ENCODE results near the gene PDE7B. TPM values are rescaled to one million over a fixed set of nuclear protein-coding genes. Genes with fewer than 3 reads are reported as not detected.

The PDE7B gene
- total RNA-seq, 3 donors from 2014 or later (not counting 1 experiment from before 2014, with no cell fraction given) = 0.14 to 0.18 TPM; not detected in 1

DNA sequence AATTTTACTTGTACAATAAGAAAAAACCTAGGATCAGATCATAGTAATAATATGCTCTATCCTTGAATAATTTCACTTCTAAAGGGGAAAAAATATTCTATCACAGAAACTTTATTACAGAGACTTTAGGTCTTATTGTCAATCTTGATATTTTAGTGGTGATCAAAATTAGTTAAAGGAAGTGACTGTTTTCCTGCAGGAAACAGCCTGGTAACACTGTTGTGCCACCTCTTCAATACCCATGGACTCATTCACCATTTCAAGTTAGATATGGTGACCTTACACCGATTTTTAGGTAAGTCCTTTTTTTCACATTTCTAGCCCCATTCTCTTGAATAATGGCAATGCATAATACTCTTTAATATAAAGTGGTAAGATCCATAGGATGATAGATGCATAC lies 299.5 kb downstream of the PDE7B start:
- no peak for DNase-seq
- no peaks in the 10 kb centered on the region for H3K36me3 Mint-ChIP-seq
- no peaks in the 10 kb centered on the region for H3K36me3 ChIP-seq (ENCODE audit: control insufficient read depth, insufficient read depth, low read length)
- no peak overlapping the region for H3K27ac Mint-ChIP-seq
- H3K4me3 Mint-ChIP-seq = no peak overlapping the region
- no peaks in the 10 kb centered on the region for H3K4me1 Mint-ChIP-seq
- H3K27ac ChIP-seq (ENCODE audit: low read length) = no peak overlapping the region
- no peak for ATAC-seq
- TF ChIP-seq, protein P1, sequence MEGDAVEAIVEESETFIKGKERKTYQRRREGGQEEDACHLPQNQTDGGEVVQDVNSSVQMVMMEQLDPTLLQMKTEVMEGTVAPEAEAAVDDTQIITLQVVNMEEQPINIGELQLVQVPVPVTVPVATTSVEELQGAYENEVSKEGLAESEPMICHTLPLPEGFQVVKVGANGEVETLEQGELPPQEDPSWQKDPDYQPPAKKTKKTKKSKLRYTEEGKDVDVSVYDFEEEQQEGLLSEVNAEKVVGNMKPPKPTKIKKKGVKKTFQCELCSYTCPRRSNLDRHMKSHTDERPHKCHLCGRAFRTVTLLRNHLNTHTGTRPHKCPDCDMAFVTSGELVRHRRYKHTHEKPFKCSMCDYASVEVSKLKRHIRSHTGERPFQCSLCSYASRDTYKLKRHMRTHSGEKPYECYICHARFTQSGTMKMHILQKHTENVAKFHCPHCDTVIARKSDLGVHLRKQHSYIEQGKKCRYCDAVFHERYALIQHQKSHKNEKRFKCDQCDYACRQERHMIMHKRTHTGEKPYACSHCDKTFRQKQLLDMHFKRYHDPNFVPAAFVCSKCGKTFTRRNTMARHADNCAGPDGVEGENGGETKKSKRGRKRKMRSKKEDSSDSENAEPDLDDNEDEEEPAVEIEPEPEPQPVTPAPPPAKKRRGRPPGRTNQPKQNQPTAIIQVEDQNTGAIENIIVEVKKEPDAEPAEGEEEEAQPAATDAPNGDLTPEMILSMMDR (IDR thresholded peaks at IDR 0.05) = no peak
- H3K4me3 ChIP-seq (ENCODE audit: low read length) = no peak overlapping the region
- intact Hi-C loops (cut with micrococcal nuclease) = no loop called here
- H3K27me3 Mint-ChIP-seq (ENCODE audit: low read depth in 2 of 2) = peaks cover 1 to 3% of the 10 kb centered on the region in 2 donors
- H3K4me1 ChIP-seq (ENCODE audit: control insufficient read depth, insufficient read depth, low read length) = no peaks in the 10 kb centered on the region
- no peaks in the 10 kb centered on the region for H3K9me3 ChIP-seq (ENCODE audit: control insufficient read depth, insufficient read depth, low read length)
- no peaks in the 10 kb centered on the region for H3K9me3 Mint-ChIP-seq
- no CpG with 5 or more reads among the region's 1 CpG for WGBS (ENCODE audit: insufficient coverage)
- H3K27me3 ChIP-seq (ENCODE audit: control insufficient read depth, insufficient read depth, low read length) = no peaks in the 10 kb centered on the region

DNA sequence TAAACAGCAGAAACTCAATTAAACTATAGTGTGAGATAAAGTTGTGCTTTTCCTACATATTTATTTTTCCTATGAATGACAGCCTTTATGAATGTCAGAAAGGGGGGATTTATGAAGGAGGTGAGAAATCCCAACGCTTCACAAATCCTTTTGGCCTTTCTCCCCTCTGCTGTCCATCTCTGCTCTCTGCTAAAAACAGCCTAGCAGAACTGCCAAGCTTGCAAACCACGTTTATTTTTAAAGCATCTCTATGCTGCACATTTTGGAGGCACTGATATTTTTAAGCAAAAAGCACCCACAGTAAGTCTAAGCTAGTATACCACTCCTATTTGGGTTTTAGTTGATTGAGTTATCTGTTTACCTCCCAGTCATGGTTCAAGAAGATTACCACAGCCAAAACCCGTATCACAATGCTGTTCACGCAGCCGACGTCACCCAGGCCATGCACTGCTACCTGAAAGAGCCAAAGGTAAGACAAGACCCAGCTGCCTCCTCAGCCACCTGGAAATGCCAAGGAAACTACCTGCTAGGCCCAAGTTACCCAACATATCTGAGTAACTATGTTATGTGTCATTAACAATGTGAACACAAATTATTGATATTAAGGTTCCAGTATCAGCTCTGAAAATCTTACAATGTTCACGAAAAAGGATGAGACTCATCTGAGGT lies 302.3 kb downstream of the PDE7B start:
- no peak overlapping the region for H3K4me3 Mint-ChIP-seq
- H3K27ac Mint-ChIP-seq = no peak overlapping the region
- TF ChIP-seq, protein P1 (IDR thresholded peaks at IDR 0.05) = no peak
- no peaks in the 10 kb centered on the region for H3K27me3 ChIP-seq (ENCODE audit: control insufficient read depth, insufficient read depth, low read length)
- no peaks in the 10 kb centered on the region for H3K36me3 Mint-ChIP-seq
- H3K27me3 Mint-ChIP-seq (ENCODE audit: low read depth in 2 of 2) = no peaks in the 10 kb centered on the region
- H3K36me3 ChIP-seq (ENCODE audit: control insufficient read depth, insufficient read depth, low read length) = no peaks in the 10 kb centered on the region
- no peaks in the 10 kb centered on the region for H3K4me1 Mint-ChIP-seq
- ATAC-seq (no peak), DNase-seq (no peak)
- 87% methylated on average over 6 of the region's 7 CpGs for WGBS (ENCODE audit: insufficient coverage)
- no peaks in the 10 kb centered on the region for H3K4me1 ChIP-seq (ENCODE audit: control insufficient read depth, insufficient read depth, low read length)
- no peaks in the 10 kb centered on the region for H3K9me3 ChIP-seq (ENCODE audit: control insufficient read depth, insufficient read depth, low read length)
- H3K9me3 Mint-ChIP-seq = no peaks in the 10 kb centered on the region
- intact Hi-C loops (cut with micrococcal nuclease) = no loop called here
- H3K4me3 ChIP-seq (ENCODE audit: low read length) = no peak overlapping the region
- H3K27ac ChIP-seq (ENCODE audit: low read length) = no peak overlapping the region

DNA sequence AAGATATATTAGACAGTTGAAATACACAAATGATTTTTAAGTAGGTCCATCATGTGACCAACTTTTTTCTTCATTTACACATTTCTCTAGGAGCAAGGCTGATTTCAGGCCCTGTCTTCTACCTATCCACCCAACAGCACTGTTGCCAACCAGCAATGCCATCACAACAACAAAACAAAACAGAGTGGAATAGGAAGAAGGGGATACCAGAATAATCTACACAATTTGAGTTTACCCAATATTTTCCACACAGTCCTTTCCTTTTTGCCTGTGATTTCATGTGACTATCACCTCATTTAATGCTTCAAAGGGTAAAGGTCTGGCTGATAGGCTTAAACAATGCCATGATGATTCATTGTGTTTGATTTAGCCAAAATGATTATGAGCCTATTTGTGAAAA lies 303.7 kb downstream of the PDE7B start:
- Mint-ChIP-seq H3K27ac (no peak overlapping the region), H3K4me3 (no peak overlapping the region), H3K9me3 (no peaks in the 10 kb centered on the region), H3K27me3 (ENCODE audit: low read depth in 2 of 2) (peaks cover under 1 to 3% of the 10 kb centered on the region in 2 donors), H3K4me1 (no peaks in the 10 kb centered on the region), H3K36me3 (no peaks in the 10 kb centered on the region)
- intact Hi-C loops (cut with micrococcal nuclease) = no loop called here
- TF ChIP-seq, protein P1 (IDR thresholded peaks at IDR 0.05) = no peak
- no peaks in the 10 kb centered on the region for H3K27me3 ChIP-seq (ENCODE audit: control insufficient read depth, insufficient read depth, low read length)
- no peak overlapping the region for H3K27ac ChIP-seq (ENCODE audit: low read length)
- ATAC-seq = no peak
- DNase-seq = no peak
- no peak overlapping the region for H3K4me3 ChIP-seq (ENCODE audit: low read length)
- H3K9me3 ChIP-seq (ENCODE audit: control insufficient read depth, insufficient read depth, low read length) = no peaks in the 10 kb centered on the region
- H3K36me3 ChIP-seq (ENCODE audit: control insufficient read depth, insufficient read depth, low read length) = no peaks in the 10 kb centered on the region
- no peaks in the 10 kb centered on the region for H3K4me1 ChIP-seq (ENCODE audit: control insufficient read depth, insufficient read depth, low read length)

DNA sequence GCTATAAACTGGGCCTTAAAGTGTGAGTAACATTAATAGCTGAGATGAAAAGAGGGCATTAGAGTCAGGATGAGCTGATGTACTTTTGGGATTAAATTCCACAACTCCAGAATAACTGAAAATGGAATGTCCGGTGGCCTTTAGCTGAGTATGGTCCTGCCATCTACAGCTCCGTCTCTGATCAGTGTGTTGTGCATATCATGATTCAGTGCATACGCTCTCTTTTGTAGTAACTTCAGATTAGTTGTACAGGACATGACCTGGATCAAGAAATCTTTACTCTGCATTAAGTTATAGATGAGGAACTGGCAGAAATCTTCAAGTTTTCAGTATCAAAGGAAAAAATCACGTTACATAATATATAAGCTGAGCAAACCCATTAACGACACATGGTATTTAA lies 306.2 kb downstream of the PDE7B start:
- H3K36me3 Mint-ChIP-seq = no peaks in the 10 kb centered on the region
- no peak overlapping the region for H3K27ac ChIP-seq (ENCODE audit: low read length)
- WGBS (ENCODE audit: insufficient coverage) = 89% methylated on average over 5 of the region's 5 CpGs
- no peaks in the 10 kb centered on the region for H3K4me1 ChIP-seq (ENCODE audit: control insufficient read depth, insufficient read depth, low read length)
- no peaks in the 10 kb centered on the region for H3K9me3 ChIP-seq (ENCODE audit: control insufficient read depth, insufficient read depth, low read length)
- no peak for ATAC-seq
- no peak for DNase-seq
- H3K27ac Mint-ChIP-seq = no peak overlapping the region
- intact Hi-C loops (cut with micrococcal nuclease) = no loop called here
- no peaks in the 10 kb centered on the region for H3K4me1 Mint-ChIP-seq
- H3K9me3 Mint-ChIP-seq = no peaks in the 10 kb centered on the region
- H3K27me3 Mint-ChIP-seq (ENCODE audit: low read depth in 2 of 2) = peaks cover 3 to 13% of the 10 kb centered on the region in 2 donors
- TF ChIP-seq, protein P1 (IDR thresholded peaks at IDR 0.05) = no peak
- no peak overlapping the region for H3K4me3 Mint-ChIP-seq
- H3K36me3 ChIP-seq (ENCODE audit: control insufficient read depth, insufficient read depth, low read length) = no peaks in the 10 kb centered on the region
- no peak overlapping the region for H3K4me3 ChIP-seq (ENCODE audit: low read length)
- no peaks in the 10 kb centered on the region for H3K27me3 ChIP-seq (ENCODE audit: control insufficient read depth, insufficient read depth, low read length)

Measured in natural killer cell (primary cell).